ENCODE results near the gene BTBD9.

The BTBD9 gene

DNA sequence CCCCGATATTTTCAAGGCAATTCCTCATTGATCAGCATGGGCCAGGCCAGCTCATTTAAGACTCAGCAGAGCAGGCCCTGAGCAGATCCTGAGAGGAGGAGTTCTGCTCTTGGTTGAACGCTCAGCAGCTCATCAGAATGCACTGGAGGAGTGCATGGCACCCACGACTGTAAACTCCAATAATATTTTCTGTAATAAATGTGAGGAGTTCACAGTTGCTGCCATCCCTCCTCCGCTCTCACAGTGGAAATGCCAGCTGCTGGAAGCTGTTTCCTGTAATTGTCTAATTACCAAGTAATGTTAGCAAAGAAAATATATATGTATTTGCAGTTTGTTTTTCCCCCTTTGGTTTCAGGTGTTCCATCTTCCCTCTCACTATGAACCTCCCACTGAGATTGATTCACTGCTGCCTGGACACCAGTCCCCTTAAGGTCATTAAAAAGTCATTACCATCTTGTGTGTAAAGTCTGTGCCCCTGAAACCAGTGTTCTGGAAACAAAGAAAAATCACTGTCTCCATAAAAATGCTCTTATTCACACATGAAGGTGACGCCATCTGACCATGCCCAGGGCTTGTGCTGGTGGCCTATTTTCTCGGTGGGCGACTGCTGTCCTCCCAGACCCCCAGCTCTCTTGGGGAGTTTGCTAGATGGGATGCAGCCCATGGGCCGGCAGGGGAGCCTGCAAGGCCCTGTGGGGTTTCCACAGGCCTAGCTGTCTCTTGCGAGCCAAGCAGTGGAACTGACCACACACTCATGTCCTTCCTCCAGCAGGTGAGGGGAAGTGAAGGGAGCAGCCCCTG is 446.0 kb downstream of the BTBD9 start:
- FAIRE-seq (no peak), DNase-seq (ENCODE audit: insufficient read length, low spot score) (no peak)
- no peak for TF ChIP-seq POLR2A (IDR thresholded peaks at IDR 0.05; ENCODE audit: low read depth, low read length)

DNA sequence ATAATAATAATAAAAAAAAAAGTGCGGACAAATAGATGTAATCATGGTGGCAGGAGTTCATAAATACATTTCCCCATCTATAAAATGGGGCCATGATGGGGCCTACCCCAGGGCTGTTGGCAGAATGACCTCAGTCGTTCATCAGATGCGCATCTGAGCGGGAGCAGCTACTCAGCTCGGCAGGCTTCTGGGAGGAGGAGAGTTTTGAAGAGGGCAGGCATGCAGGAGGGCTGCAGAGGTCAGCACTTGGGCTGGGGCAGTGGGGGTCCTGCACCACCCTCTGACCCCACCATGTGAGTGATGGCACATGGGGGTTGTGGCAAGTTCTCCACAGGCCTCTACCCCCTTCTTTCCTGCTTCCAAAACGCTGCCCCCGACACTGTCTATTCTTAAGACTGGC is 446.7 kb downstream of the BTBD9 start:
- FAIRE-seq (no peak), DNase-seq (ENCODE audit: insufficient read length, low spot score) (no peak)
- TF ChIP-seq POLR2A (IDR thresholded peaks at IDR 0.05; ENCODE audit: low read depth, low read length) = no peak

DNA sequence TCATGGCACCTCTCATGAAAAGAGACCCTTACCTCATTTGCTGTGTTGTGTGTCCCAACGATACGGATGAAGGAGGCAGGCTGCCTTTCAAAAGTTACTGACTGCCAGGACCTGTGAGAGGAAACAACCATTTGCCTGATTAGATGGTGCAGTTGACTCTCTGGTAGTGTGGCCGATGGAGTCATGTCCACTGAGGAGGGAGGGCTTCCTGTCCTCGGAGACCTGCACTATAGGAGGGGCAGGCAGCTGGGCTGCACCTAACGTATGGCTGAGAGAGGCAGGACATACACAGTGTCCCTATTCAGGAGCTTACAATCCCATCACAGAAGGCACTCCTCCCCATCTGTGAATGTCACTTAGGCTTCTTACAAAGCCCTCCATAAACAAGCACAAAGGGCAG is 447.2 kb downstream of the BTBD9 start:
- no peak for FAIRE-seq
- DNase-seq (ENCODE audit: insufficient read length, low spot score) = no peak
- no peak for TF ChIP-seq POLR2A (IDR thresholded peaks at IDR 0.05; ENCODE audit: low read depth, low read length)

DNA sequence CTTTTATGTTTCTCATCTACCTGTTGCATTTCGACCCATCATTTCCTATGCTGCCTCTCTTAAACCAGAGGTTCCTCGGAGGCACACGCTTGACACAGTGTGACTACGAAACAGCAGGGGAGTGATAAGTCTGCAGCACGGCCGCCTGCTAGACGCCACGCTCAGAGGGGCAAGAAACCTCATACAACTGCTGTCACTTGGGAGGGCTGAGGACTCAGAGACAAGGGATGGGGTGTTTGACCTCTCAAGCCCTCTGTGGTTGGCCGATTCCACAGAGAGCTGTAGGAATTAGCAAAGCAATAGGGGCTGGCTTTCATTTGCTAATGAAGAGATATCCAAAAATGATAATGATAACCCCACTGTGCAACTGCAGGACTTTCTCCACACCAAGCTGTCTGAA is 447.7 kb downstream of the BTBD9 start:
- no peak for TF ChIP-seq POLR2A (IDR thresholded peaks at IDR 0.05; ENCODE audit: low read depth, low read length)
- DNase-seq (ENCODE audit: insufficient read length, low spot score) = no peak
- FAIRE-seq = no peak

DNA sequence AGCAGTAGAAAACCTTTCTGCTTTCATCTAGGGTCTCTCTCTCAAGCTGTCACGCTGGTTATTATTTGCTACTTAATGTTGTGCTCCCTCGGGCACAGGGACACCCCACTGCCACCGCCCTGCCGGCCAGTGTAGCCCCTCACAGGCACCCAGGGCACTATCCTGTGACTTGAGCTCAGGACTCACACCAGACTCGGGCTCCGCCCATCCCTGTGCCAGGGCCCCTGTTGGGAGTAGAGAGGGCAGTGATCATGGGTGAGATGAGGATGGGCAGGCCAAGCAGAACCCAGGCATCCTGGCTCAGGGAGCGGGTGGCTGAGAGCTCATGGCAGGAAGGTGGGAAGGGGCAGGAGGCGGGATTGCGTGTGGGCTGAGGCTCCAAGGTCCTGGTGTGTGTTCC is 448.3 kb downstream of the BTBD9 start:
- FAIRE-seq (no peak), DNase-seq (ENCODE audit: insufficient read length, low spot score) (no peak)
- no peak for TF ChIP-seq POLR2A (IDR thresholded peaks at IDR 0.05; ENCODE audit: low read depth, low read length)

DNA sequence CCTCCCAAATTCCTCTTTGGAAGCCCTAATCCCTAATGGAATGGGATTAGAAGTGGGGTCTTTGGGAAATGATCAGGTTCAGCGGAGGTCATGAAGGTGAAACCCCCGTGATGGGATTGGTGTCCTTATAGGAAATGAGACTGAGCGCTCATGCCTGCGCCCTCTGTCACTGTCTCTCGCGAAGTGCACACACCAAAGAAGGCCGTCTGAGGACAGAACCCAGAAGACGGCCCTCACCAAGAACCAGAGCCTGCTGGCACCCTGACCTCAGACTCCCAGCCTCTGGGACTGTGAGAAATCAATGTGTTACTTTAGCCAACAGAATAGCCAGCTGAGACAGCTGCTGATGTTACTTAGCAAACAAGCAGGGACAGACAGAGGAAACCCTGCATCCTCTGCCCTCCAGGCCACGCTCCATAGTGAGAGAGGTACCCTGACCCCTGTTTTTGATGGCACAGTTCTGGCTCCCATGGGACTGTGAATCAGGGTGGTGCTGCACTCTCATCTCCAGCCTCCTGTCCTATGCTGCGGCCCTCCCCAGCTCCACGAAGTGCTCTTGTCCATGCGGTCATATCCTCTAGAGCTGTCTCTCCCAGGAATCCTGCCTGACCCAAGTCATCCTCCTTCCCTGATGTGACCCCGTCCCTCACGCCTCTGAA is 450.9 kb downstream of the BTBD9 start:
- DNase-seq (ENCODE audit: insufficient read length, low spot score) (no peak), FAIRE-seq (no peak)
- TF ChIP-seq POLR2A (IDR thresholded peaks at IDR 0.05; ENCODE audit: low read depth, low read length) = no peak

DNA sequence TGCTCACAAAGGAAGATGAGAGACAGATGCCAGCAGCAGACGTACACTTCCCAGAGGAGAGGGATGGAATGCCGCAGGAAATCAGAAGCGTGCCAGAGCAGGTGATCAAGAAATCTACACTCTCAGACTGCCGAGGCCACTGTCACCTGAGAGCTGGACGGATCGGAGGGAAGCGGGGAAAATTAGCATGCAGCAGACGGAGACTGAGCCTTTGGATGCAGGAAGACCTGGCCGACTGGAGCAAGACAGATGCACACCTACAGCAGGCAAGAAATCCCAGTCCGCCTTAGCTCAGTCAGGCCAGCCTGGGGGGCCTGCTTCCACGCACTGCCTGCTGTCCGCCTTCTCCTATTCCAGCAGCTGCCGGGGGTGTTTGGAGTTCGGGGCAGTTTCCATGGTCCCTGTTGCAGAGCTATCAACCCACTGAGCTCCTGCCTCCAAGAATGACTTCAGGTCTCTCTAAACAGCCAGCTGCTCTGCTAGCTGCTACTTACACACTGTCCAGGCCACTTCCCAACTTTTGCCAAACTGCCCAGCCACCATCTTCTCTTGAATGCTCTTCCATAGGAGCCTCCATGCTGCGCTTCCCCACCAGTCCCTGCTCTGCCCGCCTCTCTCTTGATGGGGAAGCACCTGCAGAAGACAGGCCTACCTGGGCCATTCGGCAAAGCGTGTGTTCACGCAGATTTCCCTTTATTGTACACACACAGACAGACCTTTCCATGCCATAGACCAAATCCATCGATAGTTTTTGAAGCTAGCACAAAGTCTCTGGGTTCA is 451.7 kb downstream of the BTBD9 start:
- no peak for FAIRE-seq

DNA sequence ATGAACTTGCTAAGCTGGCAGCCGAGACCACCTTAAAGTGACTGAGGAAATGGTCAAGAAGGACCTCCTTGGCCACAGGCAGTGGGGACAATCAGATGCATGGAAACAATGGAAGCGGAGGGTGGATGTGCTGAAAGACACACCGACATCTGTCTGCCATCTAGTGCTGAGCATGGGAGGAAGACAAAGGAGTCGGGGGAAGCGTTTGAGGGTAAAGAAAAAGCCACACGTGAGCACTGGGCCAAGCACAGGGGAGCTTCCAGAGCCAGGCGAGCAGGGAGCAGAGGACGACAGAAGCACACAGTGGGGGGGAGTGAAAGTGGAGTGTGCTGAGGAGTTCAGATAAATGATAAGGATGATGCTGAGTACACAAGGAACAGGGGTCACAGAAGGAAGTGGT is 452.4 kb downstream of the BTBD9 start:
- DNase-seq (ENCODE audit: insufficient read length, low spot score) (no peak), FAIRE-seq (no peak)
- no peak for TF ChIP-seq POLR2A (IDR thresholded peaks at IDR 0.05; ENCODE audit: low read depth, low read length)

More for the DNA sequence above, 451.7 kb downstream of the BTBD9 start:
- no peak for TF ChIP-seq POLR2A (IDR thresholded peaks at IDR 0.05; ENCODE audit: low read depth, low read length)
- DNase-seq (ENCODE audit: insufficient read length, low spot score) = no peak

DNA sequence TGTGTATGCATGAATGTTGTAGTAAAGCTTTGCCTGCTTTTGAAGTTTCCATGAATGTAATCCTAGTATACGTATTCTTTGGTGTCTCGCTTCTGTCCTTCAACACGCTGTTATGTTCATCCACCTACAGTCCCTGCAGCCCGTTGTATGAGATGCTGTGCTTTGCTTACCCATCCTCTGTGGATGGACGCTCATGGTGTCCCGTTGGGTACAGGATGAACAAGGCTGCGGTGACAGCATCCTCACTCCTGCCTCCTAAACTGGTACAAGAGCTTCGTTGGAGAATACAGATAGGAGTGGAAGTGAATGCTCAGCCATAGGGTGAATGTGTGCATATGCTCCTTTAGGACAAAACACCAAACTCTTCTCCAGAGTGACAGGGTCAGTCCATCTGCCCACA is 454.0 kb downstream of the BTBD9 start:
- no peak for FAIRE-seq
- no peak for DNase-seq (ENCODE audit: insufficient read length, low spot score)
- no peak for TF ChIP-seq POLR2A (IDR thresholded peaks at IDR 0.05; ENCODE audit: low read depth, low read length)

DNA sequence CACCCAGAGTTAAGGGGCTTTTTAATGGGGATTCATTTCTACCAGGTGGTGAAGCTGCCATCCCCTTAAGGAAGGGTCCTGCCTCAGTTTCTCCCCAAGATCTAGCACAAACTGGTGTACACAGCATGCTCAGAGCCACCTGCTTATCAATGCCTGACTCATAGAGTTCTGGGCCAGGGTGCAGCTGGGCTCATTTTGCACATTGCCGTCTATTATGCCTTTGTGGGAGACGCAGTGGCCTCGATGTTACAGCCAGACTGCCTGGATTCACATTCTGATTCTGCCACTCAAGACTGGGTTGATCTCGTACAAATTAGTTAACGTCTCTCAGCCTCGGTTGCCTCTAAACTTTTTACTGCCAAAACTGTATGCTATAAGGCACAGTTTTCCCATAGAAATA is 454.5 kb downstream of the BTBD9 start:
- no peak for TF ChIP-seq POLR2A (IDR thresholded peaks at IDR 0.05; ENCODE audit: low read depth, low read length)
- FAIRE-seq = no peak
- no peak for DNase-seq (ENCODE audit: insufficient read length, low spot score)

DNA sequence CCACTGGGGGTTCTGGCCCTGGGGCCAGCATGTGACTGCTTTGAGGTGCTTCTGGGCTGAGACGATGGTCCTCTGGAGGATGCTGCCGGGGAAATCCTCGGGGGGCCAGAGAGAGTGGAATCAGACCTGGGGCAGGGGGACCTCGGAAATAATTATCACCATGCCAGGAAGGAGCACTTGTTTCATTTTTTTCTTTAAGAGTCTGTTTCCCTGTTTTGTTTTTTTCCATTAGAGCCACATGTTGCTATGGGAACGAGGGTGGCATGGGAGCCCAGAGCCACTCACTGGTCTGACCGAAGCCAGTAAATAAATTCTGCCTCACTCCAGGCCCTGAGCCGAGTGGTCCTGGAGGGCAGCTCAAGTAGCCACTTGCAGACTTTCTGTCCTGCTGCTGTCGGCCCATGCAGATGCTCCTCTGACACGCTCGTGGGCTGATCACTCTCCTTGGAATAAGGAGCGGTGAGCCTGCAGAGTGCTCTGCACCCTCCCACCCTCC is 455.1 kb downstream of the BTBD9 start:
- DNase-seq (ENCODE audit: insufficient read length, low spot score) = no peak
- FAIRE-seq = no peak
- no peak for TF ChIP-seq POLR2A (IDR thresholded peaks at IDR 0.05; ENCODE audit: low read depth, low read length)

DNA sequence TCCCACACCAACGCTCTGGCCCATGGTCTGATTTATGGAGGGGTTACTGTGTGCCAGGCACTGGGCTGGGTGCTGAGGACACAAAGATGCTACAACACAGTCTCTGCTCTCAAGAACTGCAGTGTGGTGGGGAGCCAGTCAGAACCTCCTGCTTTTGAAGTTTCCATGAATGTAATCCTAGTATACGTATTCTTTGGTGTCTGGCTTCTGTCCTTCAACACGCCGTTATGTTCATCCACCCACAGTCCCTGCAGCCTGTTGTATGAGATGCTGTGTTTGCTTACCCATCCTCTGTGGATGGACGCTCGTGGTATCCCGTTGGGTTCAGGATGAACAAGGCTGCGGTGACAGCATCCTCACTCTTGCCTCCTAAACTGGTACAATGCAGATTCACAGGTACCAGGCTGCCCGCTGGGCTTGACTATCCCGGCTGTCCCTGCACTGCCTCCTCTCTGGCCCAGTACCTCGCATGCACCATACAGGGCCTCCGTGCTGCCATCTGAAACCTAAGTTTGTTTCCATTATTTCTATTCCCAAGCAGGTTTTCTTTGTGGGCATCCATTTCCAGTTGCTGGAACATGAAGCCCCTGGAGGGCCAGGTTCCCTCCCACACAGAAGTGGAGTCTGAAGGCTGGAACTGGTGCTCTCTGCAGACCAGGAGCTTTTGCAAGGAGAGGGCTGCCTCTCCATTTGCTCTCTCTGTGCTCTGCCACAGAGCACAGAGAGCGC is 455.7 kb downstream of the BTBD9 start:
- TF ChIP-seq POLR2A (IDR thresholded peaks at IDR 0.05; ENCODE audit: low read depth, low read length) = no peak
- DNase-seq (ENCODE audit: insufficient read length, low spot score) (no peak), FAIRE-seq (no peak)

DNA sequence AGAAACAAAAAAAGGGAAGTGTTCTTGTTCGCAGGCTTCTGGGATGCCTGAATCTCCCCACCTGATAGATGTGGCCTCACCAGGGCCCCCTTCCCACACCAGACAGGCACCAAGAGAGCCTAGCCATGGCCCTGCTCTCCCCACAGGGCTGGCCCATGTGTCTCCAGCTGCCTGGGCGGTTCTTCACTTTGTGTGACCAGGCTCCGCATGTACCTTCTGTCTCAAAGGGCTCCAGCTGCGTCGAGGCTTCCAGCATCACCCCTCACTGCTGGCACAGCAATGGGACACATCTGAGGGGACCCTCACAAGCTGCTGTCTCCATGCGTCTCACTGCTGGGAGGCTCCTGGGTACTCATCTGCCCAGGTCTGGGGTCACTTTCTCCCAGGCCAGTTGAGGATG is 457.3 kb downstream of the BTBD9 start:
- no peak for TF ChIP-seq POLR2A (IDR thresholded peaks at IDR 0.05; ENCODE audit: low read depth, low read length)
- FAIRE-seq (no peak), DNase-seq (ENCODE audit: insufficient read length, low spot score) (no peak)

DNA sequence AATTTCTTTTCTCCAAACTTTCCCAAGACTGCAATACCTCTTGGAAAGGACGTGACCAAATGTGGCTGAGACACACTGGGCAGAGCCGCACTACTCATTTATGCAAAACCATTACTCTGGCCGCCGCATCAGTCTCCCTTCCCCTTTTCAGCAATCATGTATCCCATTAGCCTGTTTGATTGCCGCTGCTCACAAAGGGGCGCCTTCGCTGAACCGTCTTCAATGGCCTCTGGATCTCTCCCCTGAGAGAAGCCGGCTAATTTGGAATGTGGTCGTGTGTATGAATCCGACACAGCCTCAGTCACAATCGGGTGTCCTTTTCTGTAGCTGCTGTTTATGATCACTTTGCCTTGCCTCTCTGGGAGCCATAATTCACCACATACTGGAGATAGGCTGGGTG is 459.1 kb downstream of the BTBD9 start:
- FAIRE-seq = no peak
- TF ChIP-seq POLR2A (IDR thresholded peaks at IDR 0.05; ENCODE audit: low read depth, low read length) = no peak
- no peak for DNase-seq (ENCODE audit: insufficient read length, low spot score)
